ENCODE measurements around the gene MBP.

DNA sequence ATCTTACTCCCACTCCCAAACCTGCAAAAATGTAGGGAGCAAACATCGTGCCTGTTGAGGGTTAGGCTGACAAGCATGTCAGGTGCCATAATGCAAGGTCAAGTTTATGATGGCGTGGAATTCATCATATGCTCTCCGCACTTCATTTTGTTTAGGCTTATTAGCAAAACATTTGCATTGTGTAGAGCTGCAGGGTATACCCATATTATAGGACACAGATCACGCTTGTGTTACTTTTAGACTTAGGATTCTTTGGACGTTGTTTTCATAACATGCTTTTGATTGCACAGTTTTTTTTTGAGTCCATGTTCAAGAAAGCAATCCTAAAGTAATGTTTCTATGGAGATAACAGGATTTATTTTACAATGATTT lies 22.9 kb downstream of the MBP start:
- TF ChIP-seq CTCF (IDR thresholded peaks at IDR 0.05; ENCODE audit: insufficient read depth, low read length): no peak
- TF ChIP-seq POLR2AphosphoS5 (IDR thresholded peaks at IDR 0.05; ENCODE audit: low read depth): no peak

Data from HL-60 (cell line).